Colonic mucosa (tissue), 4 donors: ENCODE results near the gene TEX2. TPM values are rescaled to one million over a fixed set of nuclear protein-coding genes. Genes with fewer than 3 reads are reported as not detected.

Source experiments
- DNase-seq: peaks from one replicate; pipeline ENCODE4 v3.0.0-alpha.2; 2020
- H3K27ac ChIP-seq: fragments of 200-600 bp; one replicate; pipeline ENCODE4 v1.8.0; 2021
- H3K27me3 ChIP-seq: fragments of 200-600 bp; one replicate; pipeline ENCODE4 v1.8.0; 2021
- H3K36me3 ChIP-seq: fragments of 200-600 bp; one replicate; pipeline ENCODE4 v1.8.0; 2021
- H3K4me1 ChIP-seq: fragments of 200-600 bp; one replicate; pipeline ENCODE4 v1.8.0; 2021; ENCODE audit warnings: mild to moderate bottlenecking
- H3K4me3 ChIP-seq: fragments of 200-600 bp; one replicate; pipeline ENCODE4 v1.8.0; 2021
- H3K9ac ChIP-seq, 2 donors: one replicate each; pipeline ENCODE4 v1.7.0; 2013; ENCODE audit warnings: control low read depth in 2 of 2, low read depth in 2 of 2, low read length in 2 of 2
- H3K9me3 ChIP-seq: fragments of 200-600 bp; one replicate; pipeline ENCODE4 v1.8.0; 2021
- CTCF ChIP-seq: fragments of 200-600 bp; IDR thresholded peaks from one replicate; pipeline ENCODE4 v1.8.0; 2022; ENCODE audit warnings: antibody characterized with exemption, mild to moderate bottlenecking
- intact Hi-C: fragments of 100-400 bp; cut with DNase I; formaldehyde crosslinking; loops from one replicate; pipeline ENCODE4 v1.14.1; 2022
- total RNA-seq, 2 donors: library from RNA; stranded (reverse); fragmentation: NEBNext Ultra II Directional in 1 of 2; extraction: Animal tissue kit (Norgen Biotek cat#: 25700) in 1 of 2; gene quantifications; one replicate each; pipeline ENCODE4 v1.2.1, GENCODE V29; 2021
- donor health status: healthy.
- donor health status: DM: no; HTN: no; CAD: no.
- donor health status: DM: no; HTN: no; CAD: no.

TEX2 gene
- total RNA-seq, 2 donors from 2014 or later = 29.0 to 29.7 TPM

- Histone ChIP-seq H3K9ac (no peak overlapping the region), H3K36me3 (no peaks in the 10 kb centered on the region), H3K9me3 (no peaks in the 10 kb centered on the region), H3K4me3 (no peak overlapping the region), H3K27me3 (no peaks in the 10 kb centered on the region), H3K4me1 (no peaks in the 10 kb centered on the region), H3K27ac (no peak overlapping the region)
- intact Hi-C loops = no loop called here
- TF ChIP-seq CTCF = no peak
- DNase-seq = no peak
These were observed 41.5 kb upstream of the TEX2 start for GRCh38 chr17:64304551-64304950.

- DNase-seq = no peak
These were observed 37.6 kb upstream of the TEX2 start for GRCh38 chr17:64300699-64300965.

GRCh38 chr17:64297467-64298088 is 34.5 kb upstream of the TEX2 start:
- H3K27ac ChIP-seq = no peak overlapping the region
- DNase-seq = no peak

More at GRCh38 chr17:64300699-64300965, 37.6 kb upstream of the TEX2 start:
- Histone ChIP-seq H3K36me3 (no peaks in the 10 kb centered on the region), H3K4me1 (no peaks in the 10 kb centered on the region), H3K27me3 (no peaks in the 10 kb centered on the region), H3K27ac (no peak overlapping the region), H3K9ac (no peak overlapping the region), H3K9me3 (no peaks in the 10 kb centered on the region), H3K4me3 (no peak overlapping the region)
- no peak for TF ChIP-seq CTCF
- intact Hi-C loops = no loop called here

GRCh38 chr17:64296246-64296645 is 33.2 kb upstream of the TEX2 start:
- no peak for TF ChIP-seq CTCF
- Histone ChIP-seq H3K27ac (no peak overlapping the region), H3K27me3 (no peaks in the 10 kb centered on the region), H3K4me1 (no peaks in the 10 kb centered on the region), H3K9me3 (no peaks in the 10 kb centered on the region), H3K36me3 (no peaks in the 10 kb centered on the region), H3K4me3 (no peak overlapping the region), H3K9ac (no peak overlapping the region)
- no peak for DNase-seq
- intact Hi-C loops = no loop called here

More at GRCh38 chr17:64297467-64298088, 34.5 kb upstream of the TEX2 start:
- H3K36me3 ChIP-seq = no peaks in the 10 kb centered on the region
- no peak overlapping the region for H3K9ac ChIP-seq
- H3K9me3 ChIP-seq = no peaks in the 10 kb centered on the region
- no peak for TF ChIP-seq CTCF
- H3K4me3 ChIP-seq = no peak overlapping the region
- H3K4me1 ChIP-seq = no peaks in the 10 kb centered on the region
- H3K27me3 ChIP-seq = no peaks in the 10 kb centered on the region
- intact Hi-C loops = no loop called here

GRCh38 chr17:64295146-64295545 is 32.1 kb upstream of the TEX2 start:
- TF ChIP-seq CTCF = no peak
- intact Hi-C loops = no loop called here
- DNase-seq = no peak
- no peaks in the 10 kb centered on the region for H3K9me3 ChIP-seq
- H3K9ac ChIP-seq = no peak overlapping the region
- H3K27ac ChIP-seq = no peak overlapping the region
- no peak overlapping the region for H3K4me3 ChIP-seq
- H3K4me1 ChIP-seq = no peaks in the 10 kb centered on the region
- no peaks in the 10 kb centered on the region for H3K36me3 ChIP-seq
- no peaks in the 10 kb centered on the region for H3K27me3 ChIP-seq
